ENCODE measurements around the gene DVL2.

DVL2 gene

GRCh38 chr17:7238420-7239090, 4.2 kb upstream of the DVL2 start:
- DNase-seq (ENCODE audit: low read depth, low spot score): peak; percentile 58

- peak; percentile 84 for DNase-seq (ENCODE audit: low read depth, low spot score)
These were observed 3.6 kb upstream of the DVL2 start for GRCh38 chr17:7237761-7238419.

GRCh38 chr17:7237266-7237760, 3.0 kb upstream of the DVL2 start:
- peak; percentile 25 for DNase-seq (ENCODE audit: low read depth, low spot score)

DNA sequence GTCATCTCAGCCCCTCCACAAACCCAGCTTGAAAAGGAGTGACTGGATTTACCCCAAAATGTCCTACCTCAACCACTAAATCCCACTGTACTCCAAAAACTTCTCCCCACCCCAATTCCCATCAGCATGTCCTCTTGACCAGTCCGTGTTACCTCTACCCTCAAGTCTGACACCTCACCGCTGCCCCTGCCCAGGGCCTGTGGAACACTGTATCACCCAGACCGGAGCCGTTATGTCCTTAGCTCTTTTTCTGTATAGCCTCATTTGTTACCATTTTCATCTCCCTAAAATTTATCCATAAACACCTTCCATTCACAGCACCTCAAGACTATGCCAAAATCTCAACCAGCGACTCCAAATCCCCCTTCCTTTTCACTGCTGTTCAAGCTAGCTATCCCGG, 2.5 kb upstream of the DVL2 start:
- DNase-seq (ENCODE audit: low read depth, low spot score): no peak

- DNase-seq (ENCODE audit: low read depth, low spot score): peak; percentile 55
These were observed 1.7 kb upstream of the DVL2 start for GRCh38 chr17:7235693-7236665.

GRCh38 chr17:7233701-7234082, 625 bp downstream of the DVL2 start:
- peak; percentile 26 for DNase-seq (ENCODE audit: low read depth, low spot score)

DNA sequence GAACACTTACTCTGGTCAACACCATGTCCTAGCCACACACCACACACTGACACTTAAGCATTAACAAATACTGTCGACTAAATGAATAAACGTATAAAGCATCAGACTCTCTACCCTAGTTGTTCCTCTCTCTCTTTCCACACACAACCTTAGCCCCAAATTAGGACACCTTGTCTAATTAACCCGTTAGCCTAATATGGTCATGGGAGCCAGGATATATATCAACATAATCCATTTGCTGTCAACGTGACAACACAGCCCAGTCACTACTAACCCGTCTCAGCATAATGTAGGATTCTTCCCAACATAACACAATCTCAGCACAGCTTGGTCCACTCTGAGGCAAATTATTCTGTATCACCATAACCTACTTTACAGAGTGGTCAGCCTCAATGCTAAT, 2.2 kb downstream of the DVL2 start:
- DNase-seq (ENCODE audit: low read depth, low spot score): no peak

DNA sequence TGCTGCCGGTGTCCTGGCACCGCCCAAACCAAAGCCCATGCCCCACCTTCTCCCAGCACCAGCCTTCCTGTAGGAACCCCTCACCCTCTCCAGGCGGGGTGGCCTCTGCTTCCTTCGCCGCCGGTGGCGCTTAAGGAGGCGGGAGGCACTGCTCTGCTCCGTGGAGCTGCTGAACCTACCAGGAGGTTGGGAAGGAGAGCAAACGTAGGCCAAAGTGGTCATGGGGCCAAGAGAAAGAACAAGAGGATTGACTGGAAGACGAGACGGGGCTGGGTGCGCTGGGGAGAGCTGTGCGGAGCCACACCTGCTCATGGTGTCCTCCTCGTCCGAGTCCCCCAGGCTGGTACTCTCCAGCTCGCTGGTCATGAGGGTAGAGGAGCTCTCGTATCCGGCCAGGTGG, 4.8 kb downstream of the DVL2 start:
- no peak for DNase-seq (ENCODE audit: low read depth, low spot score)

DNA sequence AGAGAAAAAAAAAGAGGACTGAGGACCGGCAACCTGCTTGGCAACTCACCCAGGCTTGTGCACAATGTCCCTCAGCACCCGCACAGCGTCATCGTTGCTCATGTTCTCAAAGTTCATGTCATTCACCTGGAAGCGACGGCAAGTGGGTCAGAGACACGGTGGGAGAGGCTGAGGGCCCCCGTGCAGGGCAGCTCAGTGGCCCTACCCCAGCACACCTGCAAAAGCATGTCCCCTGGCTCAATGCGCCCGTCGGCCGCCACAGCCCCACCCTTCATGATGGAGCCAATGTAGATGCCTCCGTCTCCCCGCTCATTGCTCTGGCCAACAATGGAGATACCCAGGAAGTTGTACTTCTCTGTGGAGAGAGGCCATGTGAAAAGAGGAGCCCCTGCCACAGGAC, 5.4 kb downstream of the DVL2 start:
- DNase-seq (ENCODE audit: low read depth, low spot score): no peak

- DNase-seq (ENCODE audit: low read depth, low spot score): no peak
These were observed 7.3 kb downstream of the DVL2 start for GRCh38 chr17:7226721-7227710.

DNA sequence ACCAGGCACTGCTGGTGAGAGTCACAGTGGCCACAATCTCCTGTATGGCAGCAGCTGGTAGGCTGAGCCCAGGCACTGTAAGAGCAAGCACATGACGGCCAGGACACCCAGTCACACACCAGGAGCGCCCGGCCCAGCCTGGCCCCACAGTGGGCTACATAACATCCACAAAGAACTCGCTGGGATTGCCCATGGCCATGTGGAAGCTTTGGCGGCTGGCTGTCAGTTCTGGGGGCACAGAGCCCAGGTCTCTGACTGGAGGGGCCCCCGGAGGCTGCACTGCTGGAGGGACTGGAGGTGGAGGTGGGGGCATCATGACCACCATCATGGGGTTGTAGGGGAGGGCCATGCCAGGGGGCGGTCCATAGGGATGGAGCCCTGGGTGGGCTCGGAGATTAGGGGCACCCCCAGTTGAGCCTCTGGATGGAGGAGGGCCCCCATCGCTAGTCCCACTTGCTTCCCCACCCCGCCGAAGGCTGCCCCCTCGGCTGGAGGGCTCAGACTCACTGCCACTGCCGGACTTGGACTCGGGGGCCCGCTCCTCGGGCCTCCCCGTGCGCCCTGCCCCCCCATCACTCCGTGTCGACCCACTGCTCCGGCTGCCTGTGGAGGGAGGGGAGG, 8.5 kb downstream of the DVL2 start:
- DNase-seq (ENCODE audit: low read depth, low spot score): no peak

DNA sequence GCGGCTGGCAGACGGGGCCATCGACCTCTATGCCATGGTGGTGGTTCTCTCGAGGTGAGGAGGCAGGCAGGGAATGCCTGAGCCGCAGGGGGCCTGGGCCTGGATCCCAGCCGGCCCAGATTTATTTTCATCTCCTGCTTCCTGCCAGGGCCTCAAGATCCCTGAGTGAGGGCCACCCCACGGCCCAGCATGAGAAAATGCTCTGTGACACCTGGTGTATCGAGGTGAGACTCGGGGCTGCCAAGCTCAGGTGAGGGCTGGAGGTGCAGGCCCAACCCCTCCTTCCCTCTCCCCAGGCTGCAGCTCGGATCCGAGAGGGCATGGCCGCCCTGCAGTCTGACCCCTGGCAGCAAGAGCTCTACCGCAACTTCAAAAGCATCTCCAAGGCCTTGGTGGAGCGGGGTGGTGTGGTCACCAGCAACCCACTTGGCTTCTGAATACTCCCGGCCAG, 9.6 kb downstream of the DVL2 start:
- no peak for DNase-seq (ENCODE audit: low read depth, low spot score)

DNA sequence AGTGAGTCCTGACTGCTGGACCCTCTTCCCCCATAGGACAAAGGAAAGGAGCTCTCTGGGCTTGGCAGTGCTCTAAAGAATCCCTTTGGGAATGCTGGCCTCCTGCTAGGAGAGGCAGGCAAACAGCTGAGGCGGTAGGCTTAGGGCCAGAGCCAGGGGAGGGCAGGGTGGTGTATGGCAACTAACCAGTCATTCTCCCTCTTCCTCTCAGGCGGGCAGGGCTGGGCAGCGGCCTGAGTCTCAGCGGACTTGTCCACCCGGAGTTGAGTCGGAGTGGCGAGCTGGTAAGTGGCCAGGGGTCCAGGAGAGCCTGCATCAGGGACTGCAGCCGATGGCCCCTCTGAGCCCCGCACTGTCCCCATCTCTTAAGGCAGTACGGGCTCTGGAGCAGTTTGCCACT, 10.2 kb downstream of the DVL2 start:
- peak; percentile 50 for DNase-seq (ENCODE audit: low read depth, low spot score)

DNA sequence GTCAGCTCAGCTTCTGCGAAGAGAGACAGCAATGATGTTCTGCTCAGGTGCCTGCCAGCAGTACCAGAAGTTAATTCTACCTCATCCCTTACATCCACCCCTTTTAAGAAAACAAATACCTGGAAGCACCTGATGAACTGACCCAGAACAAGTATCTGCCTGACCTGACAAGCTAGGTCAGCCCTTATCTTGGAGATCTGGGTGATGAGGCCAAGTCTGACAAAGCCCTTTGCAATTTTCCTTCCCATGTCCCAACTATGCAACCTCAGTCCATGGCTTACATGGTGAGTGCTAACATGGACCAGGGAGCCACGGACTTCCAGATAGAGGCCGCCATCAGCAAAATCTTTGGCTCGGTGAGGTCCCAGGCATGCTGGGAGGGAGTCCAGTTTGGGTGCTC, 10.9 kb downstream of the DVL2 start:
- DNase-seq (ENCODE audit: low read depth, low spot score): no peak

GRCh38 chr17:7222972-7223292, 11.4 kb downstream of the DVL2 start:
- no peak for DNase-seq (ENCODE audit: low read depth, low spot score)

GRCh38 chr17:7222093-7222971, 12.0 kb downstream of the DVL2 start:
- DNase-seq (ENCODE audit: low read depth, low spot score): no peak

- DNase-seq (ENCODE audit: low read depth, low spot score): no peak
These were observed 12.8 kb downstream of the DVL2 start for GRCh38 chr17:7221278-7222092.

- peak; percentile 80 for DNase-seq (ENCODE audit: low read depth, low spot score)
These were observed 13.6 kb downstream of the DVL2 start for GRCh38 chr17:7220593-7221277.
